ENCODE measurements around the gene PFDN1. TPM values are rescaled to one million over a fixed set of nuclear protein-coding genes. Genes with fewer than 3 reads are reported as not detected.

Gene PFDN1
- polyA plus RNA-seq, 1 donor from 2014 or later, result 147 TPM

- Histone ChIP-seq H3K79me2 (replicated peaks; ENCODE audit: insufficient read depth, low read length) (no peaks in the 10 kb centered on the region), H2AFZ (ENCODE audit: low read depth, low read length) (no peak overlapping the region), H3K27ac (ENCODE audit: low read length) (no peak overlapping the region), H4K20me1 (ENCODE audit: insufficient read depth) (no peaks in the 10 kb centered on the region), H3K36me3 (ENCODE audit: insufficient read depth, low read length) (no peaks in the 10 kb centered on the region), H3F3A (ENCODE audit: insufficient read depth, low read length, poor library complexity, severe bottlenecking) (no peaks in the 10 kb centered on the region), H3K9me3 (ENCODE audit: low read length) (no peaks in the 10 kb centered on the region), H3K27me3 (ENCODE audit: insufficient read depth, low read depth, low read length) (no peaks in the 10 kb centered on the region), H3K4me3 (ENCODE audit: low read length) (no peak overlapping the region), H3K4me2 (ENCODE audit: low read length) (no peak overlapping the region), H3K9me2 (ENCODE audit: insufficient read depth, low read length) (no peaks in the 10 kb centered on the region), H3K9ac (ENCODE audit: low read length) (no peak overlapping the region)
- TF ChIP-seq MXI1 (conservative IDR thresholded peaks at IDR 0.05; ENCODE audit: poor library complexity, severe bottlenecking), result no peak
- no peak for TF ChIP-seq POLR2AphosphoS5 (IDR thresholded peaks at IDR 0.05)
- no peak for TF ChIP-seq SMC3 (conservative IDR thresholded peaks at IDR 0.05; ENCODE audit: poor library complexity)
- TF ChIP-seq EZH2 (IDR thresholded peaks at IDR 0.05; ENCODE audit: borderline replicate concordance, insufficient read depth, low read length, poor library complexity, severe bottlenecking), result no peak
- no peak for TF ChIP-seq RAD21 (conservative IDR thresholded peaks at IDR 0.05)
- TF ChIP-seq TAF1 (IDR thresholded peaks at IDR 0.05; ENCODE audit: low read depth), result no peak
- TF ChIP-seq CTCF (IDR thresholded peaks at IDR 0.05; ENCODE audit: poor library complexity, severe bottlenecking), result no peak
- TF ChIP-seq REST (IDR thresholded peaks at IDR 0.05; ENCODE audit: borderline replicate concordance), result no peak
- TF ChIP-seq EP300 (conservative IDR thresholded peaks at IDR 0.05; ENCODE audit: poor library complexity, severe bottlenecking), result no peak
These were observed 68.4 kb downstream of the PFDN1 start for GRCh38 chr5:140234377-140234989.

GRCh38 chr5:140232731-140233130 is 70.2 kb downstream of the PFDN1 start:
- Histone ChIP-seq H4K20me1 (ENCODE audit: insufficient read depth) (no peaks in the 10 kb centered on the region), H3K9ac (ENCODE audit: low read length) (no peak overlapping the region), H3K79me2 (replicated peaks; ENCODE audit: insufficient read depth, low read length) (no peaks in the 10 kb centered on the region), H3K27me3 (ENCODE audit: insufficient read depth, low read depth, low read length) (no peaks in the 10 kb centered on the region), H3K4me3 (ENCODE audit: low read length) (no peak overlapping the region), H3K9me2 (ENCODE audit: insufficient read depth, low read length) (no peaks in the 10 kb centered on the region), H3K4me2 (ENCODE audit: low read length) (no peak overlapping the region), H3K27ac (ENCODE audit: low read length) (no peak overlapping the region), H3K9me3 (ENCODE audit: low read length) (no peaks in the 10 kb centered on the region), H2AFZ (ENCODE audit: low read depth, low read length) (no peak overlapping the region), H3F3A (ENCODE audit: insufficient read depth, low read length, poor library complexity, severe bottlenecking) (no peaks in the 10 kb centered on the region), H3K36me3 (ENCODE audit: insufficient read depth, low read length) (no peaks in the 10 kb centered on the region)
- TF ChIP-seq EP300 (conservative IDR thresholded peaks at IDR 0.05; ENCODE audit: poor library complexity, severe bottlenecking), result no peak
- TF ChIP-seq RAD21 (conservative IDR thresholded peaks at IDR 0.05), result no peak
- no peak for TF ChIP-seq REST (IDR thresholded peaks at IDR 0.05; ENCODE audit: borderline replicate concordance)
- no peak for TF ChIP-seq CTCF (IDR thresholded peaks at IDR 0.05; ENCODE audit: poor library complexity, severe bottlenecking)
- TF ChIP-seq MXI1 (conservative IDR thresholded peaks at IDR 0.05; ENCODE audit: poor library complexity, severe bottlenecking), result no peak
- TF ChIP-seq SMC3 (conservative IDR thresholded peaks at IDR 0.05; ENCODE audit: poor library complexity), result no peak
- TF ChIP-seq EZH2 (IDR thresholded peaks at IDR 0.05; ENCODE audit: borderline replicate concordance, insufficient read depth, low read length, poor library complexity, severe bottlenecking), result no peak
- no peak for TF ChIP-seq TAF1 (IDR thresholded peaks at IDR 0.05; ENCODE audit: low read depth)
- no peak for TF ChIP-seq POLR2AphosphoS5 (IDR thresholded peaks at IDR 0.05)
